ENCODE results near the gene RAMACL. TPM values are rescaled to one million over a fixed set of nuclear protein-coding genes. Genes with fewer than 3 reads are reported as not detected.

Gene RAMACL
- total RNA-seq, 1 experiment from 2014 or later: 0.15 TPM

- no peaks in the 10 kb centered on the region for H4K20me1 ChIP-seq (ENCODE audit: insufficient read depth)
- no peak overlapping the region for H3K4me3 ChIP-seq (replicated peaks in 1 of 2; ENCODE audit: low read depth in 1 of 2, low read length in 2 of 2)
- CTCF ChIA-PET: no interaction called here
- POLR2A ChIA-PET: no interaction called here
- no peaks in the 10 kb centered on the region for H3K27me3 ChIP-seq (ENCODE audit: insufficient read depth, low read length)
- RAD21 ChIA-PET (ENCODE audit: low non-redundant PET in 1 of 2, low total read pairs in 2 of 2, uncharacterized antibody in 2 of 2, unreplicated experiment in 2 of 2): no interaction called here
- H3K4me1 ChIP-seq (ENCODE audit: control insufficient read depth in 1 of 2, insufficient read depth in 2 of 2, low read length in 2 of 2): peaks cover 0 to 6% of the 10 kb centered on the region in 2 experiments; a peak in 1 of 4 replicates
- BruUV-seq (replicated peaks): no TSS peak
- H3K9ac ChIP-seq (ENCODE audit: low read length): no peak overlapping the region
- intact Hi-C loops (cut with micrococcal nuclease): no loop called here
- no peak overlapping the region for H2AFZ ChIP-seq (ENCODE audit: low read depth, low read length, poor library complexity, severe bottlenecking)
- H3K9me3 ChIP-seq (ENCODE audit: control insufficient read depth in 1 of 2, insufficient read depth in 1 of 2, low read depth in 1 of 2, low read length in 2 of 2): no peaks in the 10 kb centered on the region
- no peak for TF ChIP-seq POLR2A (IDR thresholded peaks at IDR 0.05; ENCODE audit: borderline replicate concordance, extremely low read depth, insufficient read depth, insufficient read length)
- TF ChIP-seq ELF1 (IDR thresholded peaks at IDR 0.05; ENCODE audit: borderline replicate concordance, low read depth): no peak
- no peak for TF ChIP-seq ZNF274 (IDR thresholded peaks at IDR 0.05; ENCODE audit: low read depth, low read length)
- no peak for TF ChIP-seq YY1 (IDR thresholded peaks at IDR 0.05; ENCODE audit: extremely low read depth, insufficient replicate concordance, low read depth, low read length)
- no peak for TF ChIP-seq EZH2 (IDR thresholded peaks at IDR 0.05)
- TF ChIP-seq ZBTB33 (IDR thresholded peaks at IDR 0.05; ENCODE audit: extremely low read depth, insufficient replicate concordance, low read length): no peak
- TF ChIP-seq SP1 (IDR thresholded peaks at IDR 0.05; ENCODE audit: low read depth): no peak
- TF ChIP-seq ATF3 (IDR thresholded peaks at IDR 0.05): no peak
- no peak for TF ChIP-seq ZFX (IDR thresholded peaks at IDR 0.05)
- TF ChIP-seq CBX3 (IDR thresholded peaks at IDR 0.05; ENCODE audit: low read depth): no peak
- no peak for TF ChIP-seq RAD21 (IDR thresholded peaks at IDR 0.05; ENCODE audit: low read depth)
- TF ChIP-seq SIN3A (IDR thresholded peaks at IDR 0.05; ENCODE audit: low read depth): no peak
- H3K27ac ChIP-seq (ENCODE audit: low read depth, low read length): no peak overlapping the region
- ATAC-seq: no peak
- H3K79me2 ChIP-seq (ENCODE audit: insufficient read depth, low read length): no peaks in the 10 kb centered on the region
- no peaks in the 10 kb centered on the region for H3K9me2 ChIP-seq (ENCODE audit: insufficient read depth)
- no peak for DNase-seq (ENCODE audit: low read depth, low spot score)
- no peaks in the 10 kb centered on the region for H3K36me3 ChIP-seq (ENCODE audit: control insufficient read depth in 1 of 2, insufficient read depth in 2 of 2, low read length in 2 of 2)
- no peak overlapping the region for H3K4me2 ChIP-seq (ENCODE audit: low read length)
Observed at GRCh38 chr6:166613027-166613426, 26.5 kb upstream of the RAMACL start.

Data from HCT116 (cell line).